ENCODE measurements around the gene DKK2.

DNA sequence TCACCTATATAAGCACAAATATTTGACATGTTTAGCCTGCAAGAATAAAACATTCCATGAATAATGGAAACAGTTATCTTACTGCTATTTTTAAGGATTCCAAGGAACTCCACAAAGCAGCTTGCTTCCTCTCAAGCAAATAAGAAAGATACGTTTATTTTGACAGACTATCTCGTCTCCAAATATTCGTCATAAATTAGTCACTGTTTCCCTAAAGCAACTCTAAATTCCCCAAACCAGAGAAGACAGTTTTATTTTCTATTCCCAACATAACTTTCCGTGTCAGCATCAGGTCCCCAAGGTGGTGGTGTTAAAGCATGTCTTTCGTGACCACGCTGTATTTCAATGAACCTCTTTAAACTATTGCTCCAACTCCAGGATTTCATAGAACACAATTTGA, 24.3 kb upstream of the DKK2 start:
- TF ChIP-seq, protein P1, sequence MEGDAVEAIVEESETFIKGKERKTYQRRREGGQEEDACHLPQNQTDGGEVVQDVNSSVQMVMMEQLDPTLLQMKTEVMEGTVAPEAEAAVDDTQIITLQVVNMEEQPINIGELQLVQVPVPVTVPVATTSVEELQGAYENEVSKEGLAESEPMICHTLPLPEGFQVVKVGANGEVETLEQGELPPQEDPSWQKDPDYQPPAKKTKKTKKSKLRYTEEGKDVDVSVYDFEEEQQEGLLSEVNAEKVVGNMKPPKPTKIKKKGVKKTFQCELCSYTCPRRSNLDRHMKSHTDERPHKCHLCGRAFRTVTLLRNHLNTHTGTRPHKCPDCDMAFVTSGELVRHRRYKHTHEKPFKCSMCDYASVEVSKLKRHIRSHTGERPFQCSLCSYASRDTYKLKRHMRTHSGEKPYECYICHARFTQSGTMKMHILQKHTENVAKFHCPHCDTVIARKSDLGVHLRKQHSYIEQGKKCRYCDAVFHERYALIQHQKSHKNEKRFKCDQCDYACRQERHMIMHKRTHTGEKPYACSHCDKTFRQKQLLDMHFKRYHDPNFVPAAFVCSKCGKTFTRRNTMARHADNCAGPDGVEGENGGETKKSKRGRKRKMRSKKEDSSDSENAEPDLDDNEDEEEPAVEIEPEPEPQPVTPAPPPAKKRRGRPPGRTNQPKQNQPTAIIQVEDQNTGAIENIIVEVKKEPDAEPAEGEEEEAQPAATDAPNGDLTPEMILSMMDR (IDR thresholded peaks at IDR 0.05) = no peak
- TF ChIP-seq ELK1 (IDR thresholded peaks at IDR 0.05; ENCODE audit: low read depth, low read length) (no peak), MAFK (IDR thresholded peaks at IDR 0.05; ENCODE audit: partially characterized antibody) (no peak)

Data from A549 (cell line).